A549 treated with dexamethasone at 1 μM for 4 hours (cell line): Measurements from ENCODE around the gene ZNF616. TPM values are rescaled to one million over a fixed set of nuclear protein-coding genes. Genes with fewer than 3 reads are reported as not detected.

Experiments used
- total RNA-seq: library from RNA; stranded (reverse); fragments of 200-300 nt; extraction: Qiagen RNA extraction; gene quantifications from 5 replicates; pipeline ENCODE4 v1.2.3, GENCODE V29; 2022

Gene ZNF616
- total RNA-seq: 0.78 to 1.1 TPM (median 1.1 TPM) in 5 replicates

GRCh38 chr19:52139252-52140031, at the start of gene ZNF616:
TSS of gene ZNF616 (minus strand) at chr19:52139938. CDS start at chr19:52130512, 9,426 bp downstream.

GRCh38 chr19:52171321-52172169, 31.8 kb upstream of the ZNF616 start, which contains the start of gene ZNF836:
TSS of gene ZNF836 (minus strand) at chr19:52171621. CDS start at chr19:52168072, 3,549 bp downstream.

GRCh38 chr19:52095172-52096014, 44.3 kb downstream of the ZNF616 start, which contains the start of gene ZNF841:
TSS of gene ZNF841 (minus strand) at chr19:52095765. CDS start at chr19:52084801, 10,964 bp downstream.

Other genes with a start within 250 kb of the ZNF616 start
- gene ZNF649, start 234.9 kb downstream of the ZNF616 start, total RNA-seq: 0.16 to 0.29 TPM (median 0.20 TPM) in 5 replicates
- gene ZNF613, start 212.5 kb downstream of the ZNF616 start, total RNA-seq: 1.2 to 2.0 TPM (median 1.2 TPM) in 5 replicates
- 3.6 to 6.0 TPM (median 5.3 TPM) in 5 replicates for gene ZNF350, start 153.1 kb downstream of the ZNF616 start, total RNA-seq
- 3.1 to 5.1 TPM (median 4.5 TPM) in 5 replicates for gene ZNF615, start 131.7 kb downstream of the ZNF616 start, total RNA-seq
- 3.0 to 3.8 TPM (median 3.2 TPM) in 5 replicates for gene ZNF614, start 111.6 kb downstream of the ZNF616 start, total RNA-seq
- gene ZNF432, start 91.1 kb downstream of the ZNF616 start, total RNA-seq: 1.1 to 2.0 TPM (median 1.8 TPM) in 5 replicates
- gene ZNF841, start 44.2 kb downstream of the ZNF616 start, total RNA-seq: 1.7 to 2.5 TPM (median 2.0 TPM) in 5 replicates
- gene ZNF836, start 31.7 kb upstream of the ZNF616 start, total RNA-seq: 0.61 to 1.3 TPM (median 0.98 TPM) in 5 replicates
- gene PPP2R1A, start 50.1 kb upstream of the ZNF616 start, total RNA-seq: 207 to 293 TPM (median 288 TPM) in 5 replicates
- 8.0 to 12.1 TPM (median 10.5 TPM) in 5 replicates for gene ZNF766, start 129.6 kb upstream of the ZNF616 start, total RNA-seq
- 10.0 to 19.8 TPM (median 16.6 TPM) in 5 replicates for gene ZNF480, start 157.2 kb upstream of the ZNF616 start, total RNA-seq
- not detected in 5 replicates for gene ZNF610, start 196.3 kb upstream of the ZNF616 start, total RNA-seq
- 0.63 to 1.2 TPM (median 0.65 TPM) in 5 replicates for gene ZNF880, start 230.0 kb upstream of the ZNF616 start, total RNA-seq